Naive thymus-derived CD4-positive, alpha-beta T cell (primary cell): ENCODE data around the gene RADIL. TPM values are rescaled to one million over a fixed set of nuclear protein-coding genes. Genes with fewer than 3 reads are reported as not detected.

Experiments
- ATAC-seq: fragments of 150-1000 bp; cut with Tn5 transposase; 2 replicates; pipeline ENCODE4 v1.10.0; 2021; ENCODE audit warnings: mild to moderate bottlenecking, moderate library complexity
- CTCF ChIA-PET: fragments of 350-600 bp; sonication (Branson Sonifier 250); formaldehyde crosslinking; loops from one replicate; lab custom pipeline; 2021; ENCODE audit warnings: antibody characterized with exemption; lab: Charles Lee
- POLR2A ChIA-PET: fragments of 350-600 bp; sonication (Branson Sonifier 250); formaldehyde crosslinking; loops from one replicate; lab custom pipeline; 2021; ENCODE audit warnings: antibody characterized with exemption, inconsistent platforms; lab: Charles Lee
- DNase-seq, 9 donors: peaks; one replicate each; pipeline versions ENCODE4 v3.0.0 to v3.0.0-alpha.2; 2020 to 2022; ENCODE audit warnings: mixed read lengths in 1 of 9
- H3K27ac ChIP-seq: one replicate; pipeline ENCODE4 v1.7.0; 2013; ENCODE audit warnings: mild to moderate bottlenecking, low read depth, low read length, moderate library complexity
- H3K27me3 ChIP-seq, 2 donors: one replicate each; pipeline ENCODE4 v1.7.0; 2013; ENCODE audit warnings: low read length in 2 of 2, mild to moderate bottlenecking in 2 of 2, moderate library complexity in 2 of 2; ENCODE audit not compliant: control insufficient read depth in 2 of 2, insufficient read depth in 2 of 2
- H3K36me3 ChIP-seq, 3 experiments: 1 replicate in 2 of 3; 2 replicates in 1 of 3; pipeline ENCODE4 v1.7.0; 2013; ENCODE audit warnings: low read length in 3 of 3, mild to moderate bottlenecking in 3 of 3, moderate library complexity in 1 of 3; ENCODE audit not compliant: insufficient read depth in 3 of 3, control insufficient read depth in 2 of 3
- H3K4me1 ChIP-seq, 2 donors: one replicate each; pipeline ENCODE4 v1.7.0; 2013; ENCODE audit warnings: low read length in 2 of 2, mild to moderate bottlenecking in 2 of 2, moderate library complexity in 1 of 2; ENCODE audit not compliant: control insufficient read depth in 2 of 2, insufficient read depth in 2 of 2
- H3K4me3 ChIP-seq: 2 replicates; pipeline ENCODE4 v1.7.0; 2013; ENCODE audit warnings: mild to moderate bottlenecking, low read length
- H3K9me3 ChIP-seq, 3 experiments: 1 replicate in 2 of 3; 2 replicates in 1 of 3; pipeline ENCODE4 v1.7.0; 2013; ENCODE audit warnings: low read length in 3 of 3; ENCODE audit not compliant: control insufficient read depth in 2 of 3
- H3K27ac Mint-ChIP-seq, 9 donors: one replicate each; pipeline ENCODE4 v1.8.0; 2020 to 2022; ENCODE audit warnings: mixed read lengths in 9 of 9, mild to moderate bottlenecking in 8 of 9, moderate library complexity in 5 of 9, inconsistent platforms in 2 of 9
- H3K27me3 Mint-ChIP-seq, 5 donors: one replicate each; pipeline ENCODE4 v1.8.0; 2021 to 2022; ENCODE audit warnings: mixed read lengths in 5 of 5, mild to moderate bottlenecking in 1 of 5
- H3K36me3 Mint-ChIP-seq, 5 donors: one replicate each; pipeline ENCODE4 v1.8.0; 2020 to 2022; ENCODE audit warnings: mixed read lengths in 5 of 5, mild to moderate bottlenecking in 3 of 5, inconsistent platforms in 1 of 5
- H3K4me1 Mint-ChIP-seq, 7 donors: one replicate each; pipeline ENCODE4 v1.8.0; 2020 to 2022; ENCODE audit warnings: mixed read lengths in 7 of 7, mild to moderate bottlenecking in 3 of 7, inconsistent platforms in 1 of 7
- H3K4me3 Mint-ChIP-seq, 10 donors: one replicate each; pipeline ENCODE4 v1.8.0; 2020 to 2022; ENCODE audit warnings: mild to moderate bottlenecking in 10 of 10, mixed read lengths in 10 of 10, moderate library complexity in 6 of 10, inconsistent platforms in 2 of 10
- H3K9me3 Mint-ChIP-seq, 11 donors: one replicate each; pipeline ENCODE4 v1.8.0; 2020 to 2022; ENCODE audit warnings: mixed read lengths in 11 of 11, mild to moderate bottlenecking in 4 of 11, inconsistent platforms in 1 of 11, moderate library complexity in 1 of 11
- intact Hi-C, 2 donors: fragments of 100-400 bp; cut with micrococcal nuclease; formaldehyde crosslinking; loops; one replicate each; pipeline ENCODE4 v1.15.1; 2023
- polyA plus RNA-seq, 2 donors: library from polyadenylated mRNA; unstranded; fragments of 300-500 nt; fragmentation: Illumina TruSeq; gene quantifications; one replicate each; pipeline ENCODE4 v1.2.3, GENCODE V29; 2021
- total RNA-seq, 6 experiments: library from RNA in 5 of 6; stranded (reverse) in 5 of 6; gene quantifications; 1 replicate in 5 of 6; 2 replicates in 1 of 6; pipeline ENCODE4 v1.2.3 and lab custom pipeline; 2021 to 2026

RADIL gene
- total and polyA plus RNA-seq, 7 experiments from 2014 or later = 0.04 to 0.12 (median 0.08) TPM; not detected in 4

GRCh38 chr7:4760952-4761351, 122.6 kb downstream of the RADIL start:
- ATAC-seq (no peak), DNase-seq (no peak)
- Mint-ChIP-seq H3K4me3 (no peak overlapping the region), H3K27me3 (no peaks in the 10 kb centered on the region), H3K36me3 (peaks cover 0 to 30% (median 9%) of the 10 kb centered on the region in 5 donors), H3K9me3 (peaks cover 0 to 2% (median 0%) of the 10 kb centered on the region in 11 donors), H3K27ac (no peak overlapping the region), H3K4me1 (no peaks in the 10 kb centered on the region)
- ChIA-PET CTCF (no interaction called here), POLR2A (interaction anchor here (4.4 kb wide), 1 partner anchor 14 kb away, joined by 23 read pairs; the partner anchor contains the start of gene AP5Z1)
- intact Hi-C loops = no loop called here
- Histone ChIP-seq H3K4me3 (no peak overlapping the region), H3K9me3 (no peaks in the 10 kb centered on the region), H3K27ac (no peak overlapping the region), H3K36me3 (peaks cover 0 to 92% (median 19%) of the 10 kb centered on the region in 3 experiments), H3K4me1 (no peaks in the 10 kb centered on the region), H3K27me3 (no peaks in the 10 kb centered on the region)

GRCh38 chr7:4759211-4759610, 124.3 kb downstream of the RADIL start:
- Mint-ChIP-seq H3K4me1 (peaks cover 0 to 6% (median 3%) of the 10 kb centered on the region in 7 donors), H3K9me3 (peaks cover 0 to 2% (median 0%) of the 10 kb centered on the region in 11 donors), H3K27me3 (no peaks in the 10 kb centered on the region), H3K36me3 (peaks cover 0 to 30% (median 9%) of the 10 kb centered on the region in 5 donors), H3K4me3 (no peak overlapping the region), H3K27ac (no peak overlapping the region)
- ChIA-PET POLR2A (interaction anchor here (1.1 kb wide), 1 partner anchor 16 kb away, joined by 4 read pairs; the partner anchor contains the start of gene AP5Z1), CTCF (no interaction called here)
- H3K27ac ChIP-seq = no peak overlapping the region
- H3K36me3 ChIP-seq = peaks cover 0 to 99% (median 31%) of the 10 kb centered on the region in 3 experiments
- H3K27me3 ChIP-seq = no peaks in the 10 kb centered on the region
- no peaks in the 10 kb centered on the region for H3K9me3 ChIP-seq
- H3K4me1 ChIP-seq = no peaks in the 10 kb centered on the region
- intact Hi-C loops = no loop called here
- ATAC-seq (no peak), DNase-seq (no peak)
- no peak overlapping the region for H3K4me3 ChIP-seq

- peaks cover 0 to 96% (median 32%) of the 10 kb centered on the region in 3 experiments for H3K36me3 ChIP-seq
- no peak for ATAC-seq
- no peak for DNase-seq
- H3K27ac ChIP-seq = no peak overlapping the region
- Mint-ChIP-seq H3K4me1 (peaks cover 0 to 9% (median 5%) of the 10 kb centered on the region in 7 donors), H3K36me3 (peaks cover 0 to 30% (median 9%) of the 10 kb centered on the region in 5 donors), H3K27ac (no peak overlapping the region), H3K27me3 (no peaks in the 10 kb centered on the region), H3K4me3 (no peak overlapping the region), H3K9me3 (peaks cover 0 to 2% (median 0%) of the 10 kb centered on the region in 11 donors)
- peaks cover under 1 to 3% of the 10 kb centered on the region in 2 donors for H3K4me1 ChIP-seq
- no peaks in the 10 kb centered on the region for H3K27me3 ChIP-seq
- no peaks in the 10 kb centered on the region for H3K9me3 ChIP-seq
- no peak overlapping the region for H3K4me3 ChIP-seq
- CTCF ChIA-PET = interaction anchor here (0.6 kb wide), 1 partner anchor 21 kb away, joined by 5 read pairs; no protein-coding TSS in a partner anchor
- intact Hi-C loops = no loop called here
- POLR2A ChIA-PET = interaction anchor here (1.1 kb wide), 1 partner anchor 17 kb away, joined by 4 read pairs; the partner anchor contains the start of gene AP5Z1
Measured at GRCh38 chr7:4758791-4759190, 124.7 kb downstream of the RADIL start.

GRCh38 chr7:4758111-4758510, 125.4 kb downstream of the RADIL start:
- intact Hi-C loops = no loop called here
- no peaks in the 10 kb centered on the region for H3K27me3 ChIP-seq
- H3K36me3 Mint-ChIP-seq = peaks cover 0 to 26% (median 9%) of the 10 kb centered on the region in 5 donors
- H3K4me1 ChIP-seq = peaks cover 4 to 10% of the 10 kb centered on the region in 2 donors
- ChIA-PET CTCF (no interaction called here), POLR2A (interaction anchor here (1.1 kb wide), 1 partner anchor 17 kb away, joined by 4 read pairs; the partner anchor contains the start of gene AP5Z1)
- no peak overlapping the region for H3K27ac Mint-ChIP-seq
- DNase-seq (no peak), ATAC-seq (no peak)
- no peak overlapping the region for H3K27ac ChIP-seq
- H3K36me3 ChIP-seq = peaks cover 0 to 90% (median 32%) of the 10 kb centered on the region in 3 experiments
- H3K4me3 ChIP-seq = no peak overlapping the region
- no peaks in the 10 kb centered on the region for H3K9me3 ChIP-seq
- peaks cover 0 to 2% (median 0%) of the 10 kb centered on the region in 11 donors for H3K9me3 Mint-ChIP-seq
- H3K4me3 Mint-ChIP-seq = no peak overlapping the region
- no peaks in the 10 kb centered on the region for H3K27me3 Mint-ChIP-seq
- peaks cover 0 to 16% (median 11%) of the 10 kb centered on the region in 7 donors for H3K4me1 Mint-ChIP-seq

- CTCF ChIA-PET = interaction anchor here (6.7 kb wide), 1 partner anchor 143 kb away, joined by 32 read pairs; no protein-coding TSS in a partner anchor
Measured at GRCh38 chr7:4755045-4755444, 128.5 kb downstream of the RADIL start.

GRCh38 chr7:4754433-4755010, 129.0 kb downstream of the RADIL start:
- Mint-ChIP-seq H3K36me3 (peaks cover 0 to 4% (median 0%) of the 10 kb centered on the region in 5 donors), H3K27me3 (no peaks in the 10 kb centered on the region), H3K27ac (no peak overlapping the region), H3K9me3 (peaks cover 0 to 2% (median 0%) of the 10 kb centered on the region in 11 donors), H3K4me1 (peaks cover 0 to 37% (median 17%) of the 10 kb centered on the region in 7 donors), H3K4me3 (no peak overlapping the region)
- Histone ChIP-seq H3K36me3 (peaks cover 0 to 62% (median 28%) of the 10 kb centered on the region in 3 experiments), H3K9me3 (no peaks in the 10 kb centered on the region), H3K27me3 (no peaks in the 10 kb centered on the region), H3K27ac (no peak overlapping the region), H3K4me3 (no peak overlapping the region), H3K4me1 (peaks cover 4 to 14% of the 10 kb centered on the region in 2 donors)
- CTCF ChIA-PET = interaction anchor here (0.7 to 6.7 kb wide), 3 partner anchors 63 to 147 kb away, joined by 3 to 32 read pairs (median 6); no protein-coding TSS in a partner anchor
- ATAC-seq = no peak
- intact Hi-C loops = loop anchor here (1.0 to 2.0 kb wide), 6 partner anchors 8 to 143 kb away; partner anchors contain the start of gene AP5Z1 (in 1 of the 2)
- DNase-seq = no peak
- POLR2A ChIA-PET = interaction anchor here (0.6 to 3.3 kb wide), 7 partner anchors 21 to 118 kb away, joined by 3 to 13 read pairs (median 4); partner anchors contain the start of gene AP5Z1

More at GRCh38 chr7:4755045-4755444, 128.5 kb downstream of the RADIL start:
- DNase-seq (no peak), ATAC-seq (no peak)
- Histone ChIP-seq H3K4me3 (no peak overlapping the region), H3K9me3 (no peaks in the 10 kb centered on the region), H3K36me3 (peaks cover 0 to 67% (median 31%) of the 10 kb centered on the region in 3 experiments), H3K4me1 (peaks cover 4 to 13% of the 10 kb centered on the region in 2 donors), H3K27me3 (no peaks in the 10 kb centered on the region), H3K27ac (no peak overlapping the region)
- intact Hi-C loops = loop anchor here in 1 of 2 donors (2.0 kb wide), 2 partner anchors 20 to 114 kb away; partner anchors contain the start of gene AP5Z1
- H3K4me3 Mint-ChIP-seq = no peak overlapping the region
- no peak overlapping the region for H3K27ac Mint-ChIP-seq
- H3K9me3 Mint-ChIP-seq = peaks cover 0 to 2% (median 0%) of the 10 kb centered on the region in 11 donors
- POLR2A ChIA-PET = interaction anchor here (0.7 to 3.3 kb wide), 6 partner anchors 20 to 143 kb away, joined by 3 to 13 read pairs (median 4); partner anchors contain the start of gene AP5Z1
- peaks cover 0 to 6% (median 4%) of the 10 kb centered on the region in 5 donors for H3K36me3 Mint-ChIP-seq
- peaks cover 0 to 32% (median 17%) of the 10 kb centered on the region in 7 donors for H3K4me1 Mint-ChIP-seq
- no peaks in the 10 kb centered on the region for H3K27me3 Mint-ChIP-seq
